HepG2 (cell line): ENCODE data around the gene DNPH1. TPM values are rescaled to one million over a fixed set of nuclear protein-coding genes. Genes with fewer than 3 reads are reported as not detected.

ENCODE experiments used
- HMG20B ChIP-seq: conservative IDR thresholded peaks from 2 replicates; pipeline ENCODE4 v1.6.1; 2016; ENCODE audit warnings: missing genetic modification reagents, missing compliant biosample characterization
- RBFOX2 ChIP-seq: fragments of 200-400 bp; formaldehyde crosslinking; IDR thresholded peaks from 2 replicates; pipeline ENCODE4 v1.6.1; 2017; ENCODE audit warnings: low read depth, mild to moderate bottlenecking, low read length
- ZBTB3 ChIP-seq: sonication (generic); formaldehyde crosslinking; IDR thresholded peaks from 2 replicates; pipeline ENCODE4 v1.4.0; 2020; ENCODE audit warnings: low read depth, mild to moderate bottlenecking, moderate library complexity, missing genetic modification reagents, borderline replicate concordance
- ZHX1 ChIP-seq: sonication (generic); formaldehyde crosslinking; IDR thresholded peaks from 2 replicates; pipeline ENCODE4 v1.8.1; 2022; ENCODE audit warnings: low read depth, mild to moderate bottlenecking, missing genetic modification reagents
- ZNF329 ChIP-seq: sonication (generic); formaldehyde crosslinking; IDR thresholded peaks from 2 replicates; pipeline ENCODE4 v1.9.0; 2021; ENCODE audit warnings: low read depth, mild to moderate bottlenecking, missing genetic modification reagents
- ZNF407 ChIP-seq: sonication (generic); formaldehyde crosslinking; IDR thresholded peaks from one replicate; pipeline ENCODE4 v1.5.1; 2020; ENCODE audit warnings: mild to moderate bottlenecking, missing genetic modification reagents; ENCODE audit errors: not compliant biosample characterization
- polyA plus RNA-seq, 8 experiments: library from polyadenylated mRNA; depleted of rRNA in 3 of 8; stranded (reverse) in 7 of 8; unstranded in 1 of 8; fragments of >200 nt; fragmentation: Illumina TruSeq in 4 of 8; extraction: Trizol in 4 of 8; gene quantifications; 2 replicates each; pipeline versions ENCODE4 v1.2.1 to v1.2.3, GENCODE V29; 2011 to 2016; ENCODE audit warnings: low read depth in 4 of 8, missing spikeins in 1 of 8, mixed read lengths in 1 of 8; ENCODE audit not compliant: insufficient read depth in 1 of 8
- total RNA-seq, 5 experiments: library from RNA; depleted of rRNA; stranded (reverse); fragments of >200 nt; fragmentation: Illumina TruSeq; extraction: Trizol; gene quantifications; 2 replicates each; pipeline ENCODE4 v1.2.3, GENCODE V29; 2016; ENCODE audit warnings: low read depth in 1 of 5
- TF ChIP-seq, protein P1 (sequence below): sonication (generic); formaldehyde crosslinking; IDR thresholded peaks from 2 replicates; pipeline ENCODE4 v1.4.0; 2020; ENCODE audit warnings: missing genetic modification reagents

The DNPH1 gene
- total and polyA plus RNA-seq, 2 of the 13 experiments (the other 11 are each of a cell fraction or from before 2014, with no cell fraction given) = 56.5 to 75.1 TPM

- TF ChIP-seq HMG20B (CRISPR knock-in tag) (no peak), ZNF407 (CRISPR knock-in tag) (no peak), ZBTB3 (CRISPR knock-in tag) (peak; percentile 41; the same call in 1 of the 2 replicates), ZNF329 (CRISPR knock-in tag) (peak; percentile 69; the same call in 1 of the 2 replicates), ZHX1 (peak; percentile 90; the same call in 1 of the 2 replicates), RBFOX2 (peak; percentile 97)
- TF ChIP-seq, protein P1, sequence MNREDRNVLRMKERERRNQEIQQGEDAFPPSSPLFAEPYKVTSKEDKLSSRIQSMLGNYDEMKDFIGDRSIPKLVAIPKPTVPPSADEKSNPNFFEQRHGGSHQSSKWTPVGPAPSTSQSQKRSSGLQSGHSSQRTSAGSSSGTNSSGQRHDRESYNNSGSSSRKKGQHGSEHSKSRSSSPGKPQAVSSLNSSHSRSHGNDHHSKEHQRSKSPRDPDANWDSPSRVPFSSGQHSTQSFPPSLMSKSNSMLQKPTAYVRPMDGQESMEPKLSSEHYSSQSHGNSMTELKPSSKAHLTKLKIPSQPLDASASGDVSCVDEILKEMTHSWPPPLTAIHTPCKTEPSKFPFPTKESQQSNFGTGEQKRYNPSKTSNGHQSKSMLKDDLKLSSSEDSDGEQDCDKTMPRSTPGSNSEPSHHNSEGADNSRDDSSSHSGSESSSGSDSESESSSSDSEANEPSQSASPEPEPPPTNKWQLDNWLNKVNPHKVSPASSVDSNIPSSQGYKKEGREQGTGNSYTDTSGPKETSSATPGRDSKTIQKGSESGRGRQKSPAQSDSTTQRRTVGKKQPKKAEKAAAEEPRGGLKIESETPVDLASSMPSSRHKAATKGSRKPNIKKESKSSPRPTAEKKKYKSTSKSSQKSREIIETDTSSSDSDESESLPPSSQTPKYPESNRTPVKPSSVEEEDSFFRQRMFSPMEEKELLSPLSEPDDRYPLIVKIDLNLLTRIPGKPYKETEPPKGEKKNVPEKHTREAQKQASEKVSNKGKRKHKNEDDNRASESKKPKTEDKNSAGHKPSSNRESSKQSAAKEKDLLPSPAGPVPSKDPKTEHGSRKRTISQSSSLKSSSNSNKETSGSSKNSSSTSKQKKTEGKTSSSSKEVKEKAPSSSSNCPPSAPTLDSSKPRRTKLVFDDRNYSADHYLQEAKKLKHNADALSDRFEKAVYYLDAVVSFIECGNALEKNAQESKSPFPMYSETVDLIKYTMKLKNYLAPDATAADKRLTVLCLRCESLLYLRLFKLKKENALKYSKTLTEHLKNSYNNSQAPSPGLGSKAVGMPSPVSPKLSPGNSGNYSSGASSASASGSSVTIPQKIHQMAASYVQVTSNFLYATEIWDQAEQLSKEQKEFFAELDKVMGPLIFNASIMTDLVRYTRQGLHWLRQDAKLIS (CRISPR knock-in tag) = 0 out of 2 replicates have a peak, but pooled peaks have one; percentile 80
Observed at GRCh38 chr6:43274916-43275597, 45.8 kb upstream of the DNPH1 start (continued).
